NT2/D1 (cell line): Measurements from ENCODE around the gene PALLD.

Experiments used
- SUZ12 ChIP-seq: IDR thresholded peaks from 2 replicates; pipeline ENCODE4 v1.6.1; 2011; ENCODE audit not compliant: insufficient read length, insufficient read depth; ENCODE audit errors: extremely low read depth
- YY1 ChIP-seq: IDR thresholded peaks from 2 replicates; pipeline ENCODE4 v1.6.1; 2011; ENCODE audit not compliant: insufficient read length, insufficient read depth
- ZNF274 ChIP-seq: IDR thresholded peaks from 2 replicates; pipeline ENCODE4 v1.6.1; 2011; ENCODE audit warnings: mild to moderate bottlenecking, low read depth, low read length

GRCh38 chr4:168600796-168601583 lies 104.1 kb downstream of the PALLD start:
- TF ChIP-seq SUZ12 (no peak), YY1 (no peak), ZNF274 (no peak)
